GM19438 (cell line): Measurements from ENCODE around the gene ZNF540.
"Not testable (repeated sequence)": the region's sequence is repeated elsewhere in the genome, so short reads cannot be mapped to it uniquely, and the experiment has no call there.

Experiments
- ATAC-seq: cut with Tn5 transposase; IDR thresholded peaks from one replicate; pipeline ENCODE4 v1.9.1; 2021; ENCODE audit warnings: low read depth; ENCODE audit not compliant: unreplicated experiment

ZNF540 gene

DNA sequence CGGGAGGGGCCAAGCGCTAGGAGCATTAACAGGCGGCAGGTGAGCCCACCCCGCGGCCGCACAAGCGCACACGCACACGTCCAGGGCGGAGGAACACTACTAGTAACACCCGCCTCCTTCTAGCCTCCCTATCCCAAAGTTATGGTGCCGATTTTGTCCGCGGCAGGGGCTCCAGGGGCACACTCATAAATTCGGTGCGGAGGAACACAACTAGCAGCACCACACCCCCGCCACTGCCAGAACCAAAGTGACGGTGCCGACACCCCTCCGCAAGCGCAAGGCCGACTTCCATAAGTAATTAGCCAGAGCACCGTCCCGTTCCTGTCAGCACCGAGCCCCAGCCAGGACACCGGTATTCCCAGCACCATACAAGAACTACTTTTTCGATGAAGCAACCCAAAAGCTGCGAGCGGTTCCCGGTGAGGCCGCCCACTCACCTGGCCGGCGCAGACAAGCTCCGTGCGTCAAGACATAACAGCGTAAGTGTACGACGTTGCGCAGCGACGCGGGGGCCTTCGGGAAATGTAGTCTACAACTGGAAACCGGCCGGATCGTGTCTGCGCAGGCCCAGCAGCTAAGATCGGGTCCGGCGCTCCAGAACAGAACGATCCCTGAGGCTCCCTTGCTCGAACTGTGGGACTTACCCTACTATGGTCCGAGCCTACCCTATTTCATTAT, at the start of gene ZNF540, which contains the start of gene ZNF571:
Gene ZNF540, plus strand, starts transcription at position 573 of the 678 bp plus-strand sequence. CDS start 3,572 bp downstream, outside the sequence.
Gene ZNF571, minus strand, starts transcription at position 489 of the 678 bp plus-strand sequence. CDS start 8,116 bp downstream, outside the sequence.
- ATAC-seq = peak; percentile 96

DNA sequence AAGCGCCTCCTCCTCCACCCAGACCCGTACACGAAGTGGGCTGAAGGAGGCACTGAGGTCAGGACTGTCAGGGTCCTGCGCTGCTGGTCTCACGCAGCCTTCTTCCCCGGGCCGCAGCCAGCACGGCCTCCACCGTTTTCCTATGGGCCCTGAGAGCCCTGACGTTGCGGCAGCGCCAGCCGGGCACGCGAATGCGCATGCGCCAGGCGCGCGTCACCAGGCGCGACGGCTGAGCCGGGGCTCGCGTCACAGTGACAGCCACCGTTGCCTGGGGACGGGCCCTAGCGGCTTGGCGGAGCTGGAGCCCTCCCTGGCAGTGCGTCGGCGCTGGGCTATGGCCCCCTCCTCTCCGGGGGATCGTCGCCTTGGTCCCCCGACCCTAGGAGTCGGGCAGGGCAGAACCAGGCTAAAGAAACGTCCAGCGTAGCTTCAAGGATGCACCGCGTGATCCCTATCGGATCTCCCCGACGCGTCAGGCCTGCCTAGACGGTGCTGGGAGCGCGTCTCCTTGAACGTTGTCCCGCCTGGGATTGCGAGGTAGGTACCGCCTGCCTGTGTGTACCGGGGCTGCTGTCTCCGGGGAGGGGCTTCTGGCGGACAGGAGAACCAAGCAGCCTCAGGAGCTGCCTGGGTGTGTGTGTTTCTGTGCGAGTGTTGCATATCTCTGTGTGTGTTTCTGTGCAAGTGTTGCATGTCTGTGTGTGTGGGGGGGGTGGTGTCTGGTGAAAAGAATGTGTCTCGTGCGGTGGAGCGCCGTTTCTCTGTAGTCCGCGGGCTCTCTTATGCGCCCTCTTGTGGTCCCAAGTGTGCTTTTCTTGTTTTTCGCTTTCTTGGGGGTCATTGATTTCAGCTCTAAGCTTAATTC, 43.3 kb upstream of the ZNF540 start:
- ATAC-seq = no peak

DNA sequence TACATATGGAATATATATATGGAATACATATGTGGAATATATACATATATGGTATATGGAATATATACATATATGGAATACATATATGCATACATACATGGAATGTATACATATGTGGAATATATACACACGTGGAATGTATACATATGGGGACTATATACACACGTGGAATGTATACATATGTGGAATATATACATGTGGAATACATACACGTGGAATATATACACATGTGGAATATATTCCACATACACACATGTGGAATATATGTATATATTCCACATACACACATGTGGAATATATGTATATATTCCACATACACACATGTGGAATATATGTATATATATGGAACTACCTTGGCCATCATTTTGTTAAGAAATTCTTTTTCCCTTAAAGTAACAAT, 31.2 kb upstream of the ZNF540 start:
- ATAC-seq = no peak

DNA sequence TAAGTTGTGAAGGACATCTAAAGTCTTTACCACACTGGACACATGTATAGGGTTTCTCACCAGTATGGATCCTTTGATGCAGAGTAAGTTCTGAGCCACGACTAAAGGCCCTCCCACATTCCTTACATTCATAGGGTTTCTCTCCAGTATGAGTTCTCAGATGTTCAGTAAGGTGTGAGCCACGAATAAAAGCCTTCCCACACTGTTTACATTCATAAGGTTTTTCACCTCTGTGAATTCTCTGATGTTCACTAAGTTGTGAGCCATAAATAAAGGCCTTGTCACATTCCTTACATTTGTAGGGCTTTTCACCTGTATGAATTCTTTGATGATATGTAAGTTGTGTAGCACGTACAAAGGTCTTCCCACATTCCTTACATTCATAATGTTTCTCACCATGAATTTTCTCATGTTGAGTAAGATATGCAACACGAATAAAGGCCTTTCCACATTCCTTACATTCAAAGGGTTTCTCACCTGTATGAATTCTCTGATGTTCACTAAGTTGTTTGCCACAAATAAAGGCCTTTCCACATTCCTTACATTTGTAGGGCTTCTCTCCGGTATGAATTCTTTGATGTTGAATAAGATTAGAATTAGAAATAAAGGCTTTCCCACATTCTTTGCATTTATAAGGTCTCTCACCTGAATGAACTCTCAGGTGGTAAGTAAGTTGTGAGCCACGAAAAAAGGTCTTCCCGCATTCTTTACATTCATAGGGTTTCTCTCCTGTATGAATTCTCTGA, 29.9 kb upstream of the ZNF540 start:
- no peak for ATAC-seq

DNA sequence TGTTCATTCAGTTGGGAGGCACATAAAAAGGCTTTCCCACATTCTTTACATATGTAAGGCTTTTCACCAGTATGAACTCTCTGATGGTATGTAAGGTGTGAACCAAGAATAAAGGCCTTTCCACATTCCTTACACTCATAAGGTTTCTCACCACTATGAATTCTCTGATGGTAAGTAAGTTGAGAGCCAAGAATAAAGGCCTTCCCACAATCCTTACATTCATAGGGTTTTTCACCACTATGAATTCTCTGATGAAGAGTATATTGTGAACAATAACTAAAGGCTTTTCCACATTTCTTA, 29.4 kb upstream of the ZNF540 start:
- ATAC-seq = no peak

DNA sequence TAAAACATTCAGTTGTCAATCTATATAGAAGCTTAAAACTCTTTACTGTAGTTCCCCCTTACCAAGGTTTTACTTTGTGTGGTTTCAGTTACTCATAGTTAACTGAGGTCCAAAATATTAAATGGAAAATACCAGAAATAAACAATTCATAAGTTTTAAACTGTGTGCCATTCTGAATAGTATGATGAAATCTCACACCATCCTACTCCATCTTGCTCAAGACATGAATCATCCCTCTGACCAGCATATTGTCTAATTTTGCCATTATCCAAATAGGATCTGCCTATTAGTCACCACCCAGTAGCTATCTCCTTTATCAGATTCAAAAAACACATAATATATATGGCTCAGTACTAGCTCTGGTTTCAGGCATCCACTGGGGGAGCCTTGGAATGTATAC, 22.5 kb upstream of the ZNF540 start:
- no peak for ATAC-seq

DNA sequence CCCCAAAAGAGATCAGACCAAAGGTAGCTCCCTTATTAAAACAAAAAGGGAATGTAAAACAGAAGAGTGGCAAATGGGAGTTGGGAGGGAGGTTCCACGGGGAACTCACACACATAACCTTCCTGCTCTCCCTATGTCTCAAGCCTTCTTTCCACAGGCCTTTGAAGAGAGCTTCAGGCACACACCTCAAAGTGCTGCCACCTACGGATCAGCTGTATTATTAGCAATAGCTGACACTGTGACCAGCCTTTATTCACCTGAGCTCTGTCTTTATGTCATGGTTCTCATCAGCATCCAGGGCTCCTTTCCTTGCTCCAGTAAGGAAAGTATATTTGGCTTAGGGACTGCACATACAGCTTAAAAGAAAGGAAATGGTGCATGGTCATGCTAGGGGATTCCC, 11.3 kb upstream of the ZNF540 start:
- no peak for ATAC-seq

DNA sequence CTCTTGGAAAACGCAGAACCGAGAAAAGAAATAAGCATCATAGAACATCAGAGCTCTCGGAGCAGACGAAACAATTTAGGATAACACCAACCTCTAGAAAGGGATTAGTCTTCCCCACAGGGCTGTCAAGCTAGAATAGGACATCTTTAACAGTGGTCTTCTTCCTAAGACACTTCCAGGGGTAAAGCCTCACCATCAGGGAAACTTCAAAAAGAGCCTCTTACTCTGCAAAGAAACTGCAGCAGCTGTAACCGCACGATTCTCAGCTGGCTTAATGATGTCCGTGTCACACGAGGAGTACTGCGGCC, 726 bp upstream of the ZNF540 start:
- no peak for ATAC-seq

DNA sequence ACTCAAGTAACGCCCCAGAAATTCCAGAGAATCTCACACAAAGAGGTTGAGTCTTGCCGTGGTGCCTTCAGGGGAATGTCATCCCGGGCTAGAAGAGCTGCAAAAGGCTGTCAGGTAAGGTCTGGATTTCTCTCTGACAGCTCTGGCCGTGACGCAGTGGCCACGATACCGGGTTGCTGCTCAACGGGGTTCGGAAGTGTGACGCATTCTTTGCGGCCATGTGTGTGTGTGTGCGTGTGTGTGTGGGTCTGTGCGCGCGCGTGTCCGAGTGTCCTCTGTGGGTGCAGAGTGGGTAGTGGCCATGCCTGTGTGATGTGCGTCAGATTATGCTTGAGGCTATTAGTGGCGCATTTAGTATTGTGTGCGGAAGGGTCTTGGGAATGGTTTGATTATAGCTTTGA, 306 bp downstream of the ZNF540 start:
- ATAC-seq = peak; percentile 51

DNA sequence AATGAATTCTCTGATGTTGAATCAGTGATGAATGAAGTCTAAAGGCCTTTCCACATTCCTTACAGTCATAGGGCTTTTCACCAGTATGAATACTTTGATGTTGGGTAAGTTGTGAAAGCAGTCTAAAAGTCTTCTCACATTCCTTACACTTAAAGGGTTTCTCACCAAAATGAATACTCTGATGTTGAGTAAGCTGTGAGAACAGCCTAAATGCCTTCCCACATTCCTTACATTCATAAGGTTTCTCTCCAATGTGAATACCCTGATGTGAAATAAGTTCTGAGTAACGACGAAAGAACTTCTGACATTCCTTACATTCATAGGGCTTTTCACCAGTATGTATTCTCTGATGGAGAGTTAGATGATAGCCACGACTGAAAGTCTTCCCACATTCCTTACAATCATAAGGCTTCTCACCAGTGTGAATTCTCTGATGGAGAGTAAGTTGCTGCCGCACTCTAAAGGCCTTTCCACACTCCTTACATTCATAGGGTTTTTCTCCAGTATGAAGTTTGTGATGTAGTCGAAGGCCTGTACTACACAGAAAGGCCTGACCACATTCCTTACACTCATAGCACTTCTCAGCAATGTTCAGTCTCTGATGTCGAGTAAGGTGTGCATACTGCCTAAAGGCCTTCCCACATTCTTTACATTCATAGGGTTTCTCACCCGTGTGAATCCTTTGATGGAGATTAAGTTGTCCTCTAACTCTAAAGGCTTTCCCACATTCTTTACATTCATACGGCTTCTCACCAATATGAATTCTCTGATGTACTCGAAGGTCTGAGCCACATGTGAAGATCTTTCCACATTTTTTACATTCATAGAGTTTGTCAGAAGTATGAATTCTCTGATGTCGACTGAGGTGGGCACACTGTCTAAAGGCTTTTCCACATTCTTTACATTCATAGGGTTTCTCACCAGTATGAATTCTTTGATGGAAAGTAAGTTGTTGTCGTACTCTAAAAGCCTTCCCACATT, 40.7 kb downstream of the ZNF540 start:
- ATAC-seq = no peak

DNA sequence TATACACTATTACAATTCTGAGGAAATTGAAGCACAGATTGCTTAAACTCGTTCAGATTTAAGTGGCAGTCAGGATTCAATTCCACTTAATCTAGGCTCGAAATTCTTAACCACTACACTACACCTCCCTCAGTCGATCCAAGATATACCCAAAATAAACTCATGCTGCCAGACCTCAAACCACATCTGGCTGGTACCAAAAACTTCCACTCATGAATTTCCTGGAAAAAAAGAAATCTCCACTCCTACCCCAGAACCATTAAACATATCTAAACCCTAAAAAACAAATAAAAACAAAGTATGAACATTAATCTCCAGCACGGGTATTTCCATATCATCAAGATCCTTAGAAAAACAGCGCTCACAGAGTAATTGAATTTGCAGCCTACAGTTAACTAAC, 59.4 kb downstream of the ZNF540 start:
- ATAC-seq = no peak

DNA sequence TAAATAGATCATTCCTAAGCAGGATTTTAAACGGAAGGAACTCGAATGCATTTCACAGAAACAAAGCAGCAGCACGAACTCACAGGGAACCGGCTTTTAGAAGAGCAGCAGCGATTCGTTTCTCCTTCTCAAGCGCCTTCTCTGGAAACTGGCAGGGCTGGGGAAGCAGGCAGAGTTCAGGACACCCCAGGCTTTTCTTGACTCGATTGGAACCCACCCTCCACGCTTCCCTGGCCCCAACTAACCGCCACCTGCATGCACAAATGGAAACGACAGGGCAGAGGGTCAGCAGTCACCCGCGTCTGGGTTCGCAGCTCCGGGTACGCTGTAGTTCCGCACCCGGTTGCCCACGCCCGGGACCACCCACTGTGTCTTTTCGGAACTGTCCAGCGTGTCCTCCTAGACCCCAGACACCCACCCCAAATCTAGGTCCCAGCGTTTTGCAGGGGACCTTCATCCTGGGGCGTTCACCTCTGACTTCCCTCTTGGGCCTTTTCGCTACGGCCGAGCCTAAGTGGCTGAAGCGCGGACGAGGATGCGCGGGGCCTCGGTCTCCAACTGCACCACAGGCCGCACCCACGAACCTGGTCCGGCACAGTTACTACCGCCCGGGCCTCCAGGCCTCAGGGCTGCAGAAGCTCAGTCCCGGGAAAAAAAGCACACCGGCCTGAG, 60.1 kb downstream of the ZNF540 start:
- ATAC-seq = peak; percentile 43

DNA sequence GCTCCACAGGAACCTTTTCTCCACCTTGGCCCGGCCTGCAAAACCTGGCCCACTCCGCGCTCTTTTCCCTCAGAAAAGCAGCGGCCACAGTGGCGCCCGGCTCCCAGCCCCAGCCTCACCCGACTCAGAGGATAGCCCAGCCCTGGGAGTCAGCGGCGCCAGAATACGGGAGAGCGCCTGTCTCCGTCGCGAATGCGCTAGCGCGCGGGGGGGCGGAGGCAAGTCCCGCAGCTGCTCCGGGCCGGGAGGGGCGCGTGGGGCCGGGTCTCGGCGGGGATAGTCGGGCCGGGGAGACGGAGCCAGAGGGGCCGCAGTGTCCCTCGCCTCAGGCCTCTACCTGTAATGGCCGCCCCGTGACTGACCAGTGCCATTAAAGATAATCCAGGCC, 60.6 kb downstream of the ZNF540 start, which contains the start of gene ZFP30:
Gene ZFP30, minus strand, starts transcription at position 165 of the 388 bp plus-strand sequence. CDS start 7,643 bp downstream, outside the sequence.
- peak; percentile 55 for ATAC-seq

DNA sequence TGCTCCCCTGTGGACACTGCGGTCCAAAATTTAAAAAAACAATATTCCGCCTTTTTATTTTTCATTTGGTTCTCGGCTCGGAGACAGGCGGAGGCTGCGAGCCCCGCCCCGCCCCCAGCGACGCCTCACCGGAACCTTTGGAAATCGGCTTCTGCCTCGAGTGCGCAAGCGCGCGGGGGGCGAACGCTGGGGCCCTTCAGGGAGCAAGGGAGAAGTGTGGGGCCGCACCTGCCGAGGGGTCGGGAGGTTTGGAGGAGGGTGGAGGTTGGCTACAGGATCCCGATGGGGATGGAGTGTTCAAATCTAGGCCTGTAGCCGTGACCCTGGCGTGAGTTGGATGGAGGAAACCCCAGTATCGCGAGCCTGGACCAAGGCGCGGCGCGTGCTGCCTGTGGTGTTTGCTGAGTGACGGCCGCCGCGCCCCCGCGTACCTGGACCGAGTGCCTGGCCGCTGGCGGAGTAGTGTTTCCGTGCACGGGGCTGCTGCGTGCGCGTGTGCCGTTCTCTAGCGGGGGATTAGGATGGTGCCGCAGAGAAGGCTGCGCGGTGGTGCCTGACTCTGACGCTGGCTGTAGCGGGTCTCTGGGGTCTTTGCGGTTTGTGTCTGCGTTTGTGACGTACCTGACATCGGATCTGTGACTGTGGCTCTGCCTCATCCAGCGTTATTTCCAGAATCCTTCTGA, 61.2 kb downstream of the ZNF540 start:
- peak; percentile 47 for ATAC-seq

DNA sequence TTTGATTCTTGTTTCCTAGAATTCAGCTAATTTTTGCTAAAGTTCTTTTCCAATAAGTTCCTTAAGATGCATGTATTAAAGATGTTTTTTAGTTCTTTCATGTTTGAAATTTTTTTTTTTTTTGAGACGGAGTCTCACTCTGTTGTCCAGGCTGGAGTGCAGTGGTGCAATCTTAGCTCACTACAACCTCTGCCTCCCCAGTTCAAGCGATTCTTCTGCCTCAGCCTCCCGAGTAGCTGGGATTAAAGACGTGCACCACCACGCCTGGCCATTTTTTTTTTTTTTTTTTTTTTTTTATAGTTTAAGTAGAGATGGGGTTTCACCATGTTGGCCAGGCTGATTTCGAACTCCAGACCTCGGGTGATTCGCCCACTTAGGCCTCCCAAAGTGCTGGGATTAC, 62.5 kb downstream of the ZNF540 start:
- not testable (repeated sequence) for ATAC-seq
